Fibroblast of lung (primary cell): Measurements from ENCODE around the gene TGFBR3.

Experiments
- EZH2 ChIP-seq: IDR thresholded peaks from 2 replicates; pipeline ENCODE4 v1.5.1; 2012; ENCODE audit warnings: low read length, control low read depth, mild to moderate bottlenecking; ENCODE audit errors: missing control alignments
- TF ChIP-seq, protein P1 (sequence below), 2 donors: IDR thresholded peaks in 1 of 2; conservative IDR thresholded peaks in 1 of 2; 1 replicate in 1 of 2; 2 replicates in 1 of 2; pipeline ENCODE4 v1.5.1; 2011 to 2012; ENCODE audit warnings: low read length in 2 of 2, control low read depth in 1 of 2, inconsistent platforms in 1 of 2, low read depth in 1 of 2, mild to moderate bottlenecking in 1 of 2

DNA sequence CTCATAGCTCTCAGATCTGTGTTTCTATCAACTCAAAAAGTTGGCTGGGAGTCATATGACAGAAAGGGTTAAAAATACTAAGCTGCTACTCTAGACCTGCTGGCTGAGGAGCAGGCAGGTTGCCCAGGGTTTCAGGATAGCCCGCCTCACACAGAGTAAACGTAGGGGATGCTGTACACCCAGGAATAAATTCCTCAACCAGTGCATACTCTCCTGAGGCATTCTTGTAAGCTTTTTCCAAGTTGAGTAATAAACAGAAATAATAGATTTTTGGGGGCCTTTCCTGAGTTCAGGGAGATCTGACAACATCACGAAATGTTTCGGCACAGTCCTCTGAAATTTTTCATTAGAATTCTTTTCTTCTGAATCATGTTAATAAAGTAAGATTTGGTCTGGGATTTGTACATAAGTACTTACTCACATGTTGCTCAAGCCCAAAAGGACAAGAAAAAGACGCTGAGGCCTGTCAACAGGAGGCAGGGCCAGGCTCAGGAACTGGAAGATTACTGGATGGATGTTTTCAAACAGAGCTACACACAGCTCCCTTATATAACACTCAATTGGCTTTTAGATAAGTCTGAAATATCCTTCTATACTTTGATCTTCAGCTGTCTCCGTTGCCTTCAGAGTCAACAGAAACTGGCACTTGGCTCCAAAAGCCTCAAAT is 41.0 kb downstream of the TGFBR3 start:
- no peak for TF ChIP-seq EZH2
- TF ChIP-seq, protein P1, sequence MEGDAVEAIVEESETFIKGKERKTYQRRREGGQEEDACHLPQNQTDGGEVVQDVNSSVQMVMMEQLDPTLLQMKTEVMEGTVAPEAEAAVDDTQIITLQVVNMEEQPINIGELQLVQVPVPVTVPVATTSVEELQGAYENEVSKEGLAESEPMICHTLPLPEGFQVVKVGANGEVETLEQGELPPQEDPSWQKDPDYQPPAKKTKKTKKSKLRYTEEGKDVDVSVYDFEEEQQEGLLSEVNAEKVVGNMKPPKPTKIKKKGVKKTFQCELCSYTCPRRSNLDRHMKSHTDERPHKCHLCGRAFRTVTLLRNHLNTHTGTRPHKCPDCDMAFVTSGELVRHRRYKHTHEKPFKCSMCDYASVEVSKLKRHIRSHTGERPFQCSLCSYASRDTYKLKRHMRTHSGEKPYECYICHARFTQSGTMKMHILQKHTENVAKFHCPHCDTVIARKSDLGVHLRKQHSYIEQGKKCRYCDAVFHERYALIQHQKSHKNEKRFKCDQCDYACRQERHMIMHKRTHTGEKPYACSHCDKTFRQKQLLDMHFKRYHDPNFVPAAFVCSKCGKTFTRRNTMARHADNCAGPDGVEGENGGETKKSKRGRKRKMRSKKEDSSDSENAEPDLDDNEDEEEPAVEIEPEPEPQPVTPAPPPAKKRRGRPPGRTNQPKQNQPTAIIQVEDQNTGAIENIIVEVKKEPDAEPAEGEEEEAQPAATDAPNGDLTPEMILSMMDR (conservative IDR thresholded peaks at IDR 0.05 in 1 of 2, IDR thresholded peaks at IDR 0.05 in 1 of 2; ENCODE audit: low read depth in 1 of 2, low read length in 2 of 2) = no peak
